ENCODE data around the gene PRSS22. TPM values are rescaled to one million over a fixed set of nuclear protein-coding genes. Genes with fewer than 3 reads are reported as not detected.

The PRSS22 gene
- total RNA-seq, 1 experiment from 2014 or later: not detected

- in situ Hi-C loops (cut with HindIII; ENCODE audit: low sequenced_read_pairs): no loop called here
- DNase-seq (ENCODE audit: low spot score): no peak
Observed at GRCh38 chr16:2803545-2804195, 54.3 kb downstream of the PRSS22 start.

Other genes starting within 250 kb of the PRSS22 start
- 88.2 and 89.7 TPM in 2 replicates for gene KCTD5, start 175.6 kb downstream of the PRSS22 start, total RNA-seq (2014; rRNA removed; shearing (Covaris generic))
- gene PRSS27, start 137.9 kb downstream of the PRSS22 start, total RNA-seq (2014; rRNA removed; shearing (Covaris generic)): 1.2 and 1.4 TPM in 2 replicates
- 23.0 and 44.7 TPM in 2 replicates for gene SRRM2, start 105.5 kb downstream of the PRSS22 start, total RNA-seq (2014; rRNA removed; shearing (Covaris generic))
- 178 and 250 TPM in 2 replicates for gene ELOB, start 80.9 kb downstream of the PRSS22 start, total RNA-seq (2014; rRNA removed; shearing (Covaris generic))
- gene PRSS33, start 70.6 kb downstream of the PRSS22 start, total RNA-seq (2014; rRNA removed; shearing (Covaris generic)): 0.07 and 10.6 TPM in 2 replicates
- not detected in 2 replicates for gene PRSS41, start 59.7 kb downstream of the PRSS22 start, total RNA-seq (2014; rRNA removed; shearing (Covaris generic))
- gene PRSS21, start 40.9 kb downstream of the PRSS22 start, total RNA-seq (2014; rRNA removed; shearing (Covaris generic)): not detected in 2 replicates
- not detected in 2 replicates for gene ZG16B, start 27.9 kb downstream of the PRSS22 start, total RNA-seq (2014; rRNA removed; shearing (Covaris generic))
- gene FLYWCH2, start 25.0 kb upstream of the PRSS22 start, total RNA-seq (2014; rRNA removed; shearing (Covaris generic)): 91.6 and 137 TPM in 2 replicates
- gene FLYWCH1, start 53.8 kb upstream of the PRSS22 start, total RNA-seq (2014; rRNA removed; shearing (Covaris generic)): 51.8 and 52.7 TPM in 2 replicates
- gene KREMEN2, start 106.1 kb upstream of the PRSS22 start, total RNA-seq (2014; rRNA removed; shearing (Covaris generic)): 64.8 and 80.7 TPM in 2 replicates
- gene PAQR4, start 111.2 kb upstream of the PRSS22 start, total RNA-seq (2014; rRNA removed; shearing (Covaris generic)): 29.0 and 43.4 TPM in 2 replicates
- gene PKMYT1, start 122.3 kb upstream of the PRSS22 start, total RNA-seq (2014; rRNA removed; shearing (Covaris generic)): 9.3 and 19.0 TPM in 2 replicates
- not detected in 2 replicates for gene CLDN9, start 154.8 kb upstream of the PRSS22 start, total RNA-seq (2014; rRNA removed; shearing (Covaris generic))
- 1.7 and 2.7 TPM in 2 replicates for gene CLDN6, start 160.0 kb upstream of the PRSS22 start, total RNA-seq (2014; rRNA removed; shearing (Covaris generic))
- gene TNFRSF12A, start 162.2 kb upstream of the PRSS22 start, total RNA-seq (2014; rRNA removed; shearing (Covaris generic)): 128 and 129 TPM in 2 replicates
- 55.9 and 59.3 TPM in 2 replicates for gene HCFC1R1, start 165.8 kb upstream of the PRSS22 start, total RNA-seq (2014; rRNA removed; shearing (Covaris generic))
- gene THOC6, start 165.9 kb upstream of the PRSS22 start, total RNA-seq (2014; rRNA removed; shearing (Covaris generic)): 106 and 120 TPM in 2 replicates
- gene BICDL2, start 178.8 kb upstream of the PRSS22 start, total RNA-seq (2014; rRNA removed; shearing (Covaris generic)): 1.1 and 1.2 TPM in 2 replicates
- gene MMP25, start 188.4 kb upstream of the PRSS22 start, total RNA-seq (2014; rRNA removed; shearing (Covaris generic)): 0.95 and 2.9 TPM in 2 replicates
- gene IL32, start 207.5 kb upstream of the PRSS22 start, total RNA-seq (2014; rRNA removed; shearing (Covaris generic)): 17.4 and 22.8 TPM in 2 replicates
- gene ZSCAN10, start 241.1 kb upstream of the PRSS22 start, total RNA-seq (2014; rRNA removed; shearing (Covaris generic)): 11.2 and 17.3 TPM in 2 replicates

All from G401 (cell line).